Hepatocyte (in vitro differentiated cells): ENCODE results near the gene EPHA4. TPM values are rescaled to one million over a fixed set of nuclear protein-coding genes. Genes with fewer than 3 reads are reported as not detected.

Experiments
- DNase-seq: peaks from one replicate; pipeline ENCODE4 v3.0.0-alpha.2; 2016; ENCODE audit warnings: low spot score
- H2AFZ ChIP-seq: fragments of 200-600 bp; sonication (generic); 2 replicates; pipeline ENCODE4 v1.6.0; 2016; ENCODE audit warnings: antibody characterized with exemption, mild to moderate bottlenecking
- H3K27ac ChIP-seq: fragments of 200-600 bp; sonication (generic); 2 replicates; pipeline ENCODE4 v1.5.1; 2016; ENCODE audit warnings: mild to moderate bottlenecking
- H3K27me3 ChIP-seq: fragments of 200-600 bp; sonication (generic); 2 replicates; pipeline ENCODE4 v1.6.1; 2016
- H3K36me3 ChIP-seq: fragments of 200-600 bp; sonication (generic); replicated peaks from 2 replicates; pipeline ENCODE4 v1.5.1; 2016; ENCODE audit warnings: low read depth; ENCODE audit not compliant: insufficient read depth
- H3K4me1 ChIP-seq: fragments of 200-600 bp; sonication (generic); 2 replicates; pipeline ENCODE4 v1.5.1; 2016; ENCODE audit warnings: mild to moderate bottlenecking, moderate library complexity; ENCODE audit not compliant: insufficient read depth
- H3K4me2 ChIP-seq: fragments of 200-600 bp; sonication (generic); 2 replicates; pipeline ENCODE4 v1.6.0; 2016
- H3K4me3 ChIP-seq: fragments of 200-600 bp; sonication (generic); 2 replicates; pipeline ENCODE4 v1.5.1; 2016; ENCODE audit warnings: mild to moderate bottlenecking
- H3K79me2 ChIP-seq: fragments of 200-600 bp; sonication (generic); 2 replicates; pipeline ENCODE4 v1.6.0; 2017; ENCODE audit warnings: mild to moderate bottlenecking
- H3K9me2 ChIP-seq: fragments of 200-600 bp; sonication (generic); replicated peaks from 2 replicates; pipeline ENCODE4 v1.6.0; 2017; ENCODE audit warnings: mild to moderate bottlenecking; ENCODE audit not compliant: insufficient read depth
- H3K9me3 ChIP-seq: fragments of 200-600 bp; sonication (generic); 2 replicates; pipeline ENCODE4 v1.5.1; 2016; ENCODE audit warnings: low read depth, mild to moderate bottlenecking
- H4K20me1 ChIP-seq: fragments of 200-600 bp; sonication (generic); 2 replicates; pipeline ENCODE4 v1.6.0; 2016; ENCODE audit warnings: mild to moderate bottlenecking; ENCODE audit not compliant: insufficient read depth, poor library complexity, severe bottlenecking
- EZH2 ChIP-seq: fragments of 200-600 bp; sonication (generic); IDR thresholded peaks from 2 replicates; pipeline ENCODE4 v1.6.1; 2016; ENCODE audit warnings: antibody characterized with exemption, mild to moderate bottlenecking, borderline replicate concordance
- EZH2phosphoT487 ChIP-seq: fragments of 200-600 bp; sonication (generic); IDR thresholded peaks from one replicate; pipeline ENCODE4 v1.6.1; 2018; ENCODE audit warnings: antibody characterized with exemption, mild to moderate bottlenecking, low read depth, moderate library complexity; ENCODE audit not compliant: unreplicated experiment, severe bottlenecking
- WGBS: methylation state at CpG from one replicate; pipeline ENCODE4 v1.1.6; 2016; ENCODE audit warnings: low lambda C conversion rate; ENCODE audit errors: missing lambda C conversion rate; 5-methylcytosine and 5-hydroxymethylcytosine counted together
- polyA plus RNA-seq: library from polyadenylated mRNA; unstranded; fragments of >200 nt; fragmentation: Nextera tagmentation; extraction: Ambion mirVana; gene quantifications from 2 replicates; pipeline ENCODE4 v1.2.1, GENCODE V29; 2016
- total RNA-seq: library from RNA; depleted of rRNA; stranded (reverse); fragments of >200 nt; gene quantifications from 2 replicates; pipeline ENCODE4 v1.2.3, GENCODE V29; 2014
- TF ChIP-seq, protein P1 (sequence below): fragments of 200-600 bp; sonication (generic); IDR thresholded peaks from 2 replicates; pipeline ENCODE4 v1.5.1; 2016; ENCODE audit warnings: antibody characterized with exemption, mild to moderate bottlenecking; ENCODE audit not compliant: poor library complexity

The EPHA4 gene
- total and polyA plus RNA-seq, 2 experiments from 2014 or later = 7.8 to 36.8 TPM

DNA sequence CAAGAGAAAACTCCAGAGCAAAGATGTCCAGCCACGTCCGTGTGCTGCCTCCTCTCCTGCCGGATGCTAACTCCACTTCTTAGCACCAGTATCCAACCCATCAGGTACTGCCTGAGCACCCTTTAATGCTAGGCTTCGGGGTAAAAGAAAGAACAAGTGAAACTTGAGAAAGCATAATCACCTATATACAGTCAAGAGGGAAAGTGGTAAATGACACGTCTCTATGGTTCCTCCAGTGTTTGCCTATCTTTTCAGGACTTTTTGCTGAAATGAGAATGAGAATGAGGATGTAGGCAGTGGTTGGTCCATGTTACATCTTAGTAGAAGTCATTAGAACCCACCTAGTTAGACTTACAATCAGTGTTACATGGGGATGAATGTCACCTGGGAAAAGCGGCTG lies 47.9 kb downstream of the EPHA4 start:
- Histone ChIP-seq H3K9me3 (no peaks in the 10 kb centered on the region), H3K4me3 (no peak overlapping the region), H3K9me2 (no peaks in the 10 kb centered on the region), H3K79me2 (peaks cover 42% of the 10 kb centered on the region), H2AFZ (no peak overlapping the region), H3K27me3 (no peaks in the 10 kb centered on the region), H3K4me2 (no peak overlapping the region), H3K27ac (no peak overlapping the region), H3K36me3 (no peaks in the 10 kb centered on the region), H3K4me1 (peaks cover 22% of the 10 kb centered on the region), H4K20me1 (no peaks in the 10 kb centered on the region)
- no peak for DNase-seq
- TF ChIP-seq, protein P1, sequence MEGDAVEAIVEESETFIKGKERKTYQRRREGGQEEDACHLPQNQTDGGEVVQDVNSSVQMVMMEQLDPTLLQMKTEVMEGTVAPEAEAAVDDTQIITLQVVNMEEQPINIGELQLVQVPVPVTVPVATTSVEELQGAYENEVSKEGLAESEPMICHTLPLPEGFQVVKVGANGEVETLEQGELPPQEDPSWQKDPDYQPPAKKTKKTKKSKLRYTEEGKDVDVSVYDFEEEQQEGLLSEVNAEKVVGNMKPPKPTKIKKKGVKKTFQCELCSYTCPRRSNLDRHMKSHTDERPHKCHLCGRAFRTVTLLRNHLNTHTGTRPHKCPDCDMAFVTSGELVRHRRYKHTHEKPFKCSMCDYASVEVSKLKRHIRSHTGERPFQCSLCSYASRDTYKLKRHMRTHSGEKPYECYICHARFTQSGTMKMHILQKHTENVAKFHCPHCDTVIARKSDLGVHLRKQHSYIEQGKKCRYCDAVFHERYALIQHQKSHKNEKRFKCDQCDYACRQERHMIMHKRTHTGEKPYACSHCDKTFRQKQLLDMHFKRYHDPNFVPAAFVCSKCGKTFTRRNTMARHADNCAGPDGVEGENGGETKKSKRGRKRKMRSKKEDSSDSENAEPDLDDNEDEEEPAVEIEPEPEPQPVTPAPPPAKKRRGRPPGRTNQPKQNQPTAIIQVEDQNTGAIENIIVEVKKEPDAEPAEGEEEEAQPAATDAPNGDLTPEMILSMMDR = no peak
- no peak for TF ChIP-seq EZH2
- TF ChIP-seq EZH2phosphoT487 = no peak
- 84% methylated on average over 6 of the region's 6 CpGs for WGBS

DNA sequence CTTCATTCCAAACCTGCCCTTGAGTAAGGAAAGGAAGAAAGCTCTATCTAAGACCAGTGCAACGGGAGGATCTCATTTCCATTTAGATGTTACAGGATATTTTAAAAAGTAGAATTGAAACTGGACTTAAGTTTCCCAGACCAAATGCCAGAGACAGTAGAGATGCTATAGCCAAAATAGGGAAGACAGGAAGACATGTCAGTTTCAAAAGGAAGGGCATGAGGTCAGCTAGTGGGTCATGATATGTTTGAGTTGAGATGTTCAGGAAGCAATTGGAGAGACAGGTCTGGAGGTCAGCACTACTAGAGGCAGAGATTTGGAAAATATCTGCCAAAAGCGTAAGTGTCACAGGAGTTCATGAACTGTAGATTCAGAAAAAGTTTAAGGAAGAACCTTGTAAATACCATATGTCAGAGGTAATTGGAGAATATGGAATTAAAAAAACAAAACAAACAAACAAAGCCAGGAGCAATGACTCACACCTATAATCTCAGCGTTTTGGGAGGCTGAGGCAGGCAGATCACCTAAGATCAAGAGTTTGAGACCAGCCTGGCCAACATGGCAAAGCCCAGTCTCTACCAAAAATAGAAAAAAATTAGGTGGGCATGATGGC lies 50.8 kb downstream of the EPHA4 start:
- no peaks in the 10 kb centered on the region for H3K9me3 ChIP-seq

DNA sequence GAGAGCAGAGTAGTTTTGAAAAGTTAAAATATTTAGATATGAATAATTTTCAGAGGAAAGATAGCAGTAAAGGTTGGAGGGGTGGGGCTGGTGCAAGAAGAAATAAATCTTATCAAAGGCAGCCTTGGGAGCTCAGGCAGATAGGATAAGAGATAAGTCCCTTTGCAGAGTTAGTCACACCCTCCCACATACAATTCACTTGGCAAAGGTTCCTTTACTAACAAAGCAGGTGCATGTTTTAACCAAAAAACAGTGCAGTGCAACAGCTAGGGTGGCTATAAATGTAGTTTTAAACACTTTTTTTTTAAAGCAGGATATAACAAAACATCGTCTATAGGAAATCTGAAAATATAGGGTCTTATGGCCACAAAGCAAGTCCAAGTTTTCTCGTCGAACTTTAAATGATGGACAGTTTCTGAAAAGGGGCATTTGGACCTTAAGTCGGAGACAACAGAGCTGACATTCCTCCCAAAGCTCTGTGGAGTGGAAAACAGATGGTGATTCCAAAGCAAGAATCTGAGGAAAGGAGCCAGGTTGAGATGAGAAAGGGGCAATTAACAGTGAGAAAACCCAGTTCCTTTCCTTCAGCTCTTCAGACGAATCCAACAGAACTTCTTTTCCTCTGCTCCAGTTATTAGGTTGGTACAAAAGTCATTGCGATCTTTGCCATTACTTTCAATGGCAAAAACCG lies 53.0 kb downstream of the EPHA4 start:
- WGBS = 78% methylated on average over 7 of the region's 7 CpGs
- H3K27ac ChIP-seq = peak overlapping the region; percentile 19
- no peak overlapping the region for H2AFZ ChIP-seq
- DNase-seq = no peak
- H4K20me1 ChIP-seq = peaks cover 3% of the 10 kb centered on the region
- no peaks in the 10 kb centered on the region for H3K36me3 ChIP-seq
- H3K4me1 ChIP-seq = peaks cover 10% of the 10 kb centered on the region
- H3K4me2 ChIP-seq = peak overlapping the region; percentile 12
- peaks cover 33% of the 10 kb centered on the region for H3K79me2 ChIP-seq
- no peaks in the 10 kb centered on the region for H3K9me2 ChIP-seq
- no peak overlapping the region for H3K4me3 ChIP-seq
- H3K9me3 ChIP-seq = no peaks in the 10 kb centered on the region
- H3K27me3 ChIP-seq = no peaks in the 10 kb centered on the region
- TF ChIP-seq, protein P1 = no peak
- TF ChIP-seq EZH2 (no peak), EZH2phosphoT487 (no peak)

More for the DNA sequence above, 50.8 kb downstream of the EPHA4 start:
- Histone ChIP-seq H3K4me3 (no peak overlapping the region), H3K4me2 (no peak overlapping the region), H3K79me2 (peaks cover 37% of the 10 kb centered on the region), H3K27me3 (no peaks in the 10 kb centered on the region), H4K20me1 (peaks cover 3% of the 10 kb centered on the region), H3K9me2 (no peaks in the 10 kb centered on the region), H3K36me3 (no peaks in the 10 kb centered on the region), H2AFZ (no peak overlapping the region), H3K27ac (no peak overlapping the region), H3K4me1 (peaks cover 10% of the 10 kb centered on the region)
- TF ChIP-seq, protein P1 = no peak
- TF ChIP-seq EZH2 (no peak), EZH2phosphoT487 (no peak)
- 91% methylated on average over 3 of the region's 3 CpGs for WGBS
- DNase-seq = no peak
